ENCODE data around the gene RNF169.

Gene RNF169

DNA sequence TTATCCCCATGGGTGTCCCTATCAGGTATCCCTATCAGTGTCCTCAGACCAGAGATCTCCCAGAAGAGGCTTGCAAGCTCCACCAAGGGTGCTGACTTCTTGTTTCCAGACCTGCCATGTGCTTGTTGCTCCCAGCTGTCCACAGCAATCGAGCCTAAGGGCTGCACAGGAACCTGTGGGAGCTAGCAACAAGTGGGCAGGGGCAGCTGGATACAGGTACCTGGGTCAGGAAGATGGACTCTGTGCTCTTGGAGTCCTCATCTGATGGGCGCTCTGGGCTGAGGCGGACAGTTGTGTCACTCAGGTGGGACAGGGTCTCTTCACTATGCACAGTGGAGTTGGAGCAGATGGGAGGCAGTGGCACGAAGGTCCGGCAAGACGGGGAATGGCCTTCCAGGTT is 99.2 kb downstream of the RNF169 start:
- Histone ChIP-seq H3K4me3 (ENCODE audit: low read depth, low read length) (no peak overlapping the region), H3K9me3 (ENCODE audit: severe bottlenecking) (no peaks in the 10 kb centered on the region), H3K27me3 (ENCODE audit: insufficient read depth, low read depth, severe bottlenecking) (no peaks in the 10 kb centered on the region), H3K27ac (no peak overlapping the region), H3K36me3 (peaks cover 64% of the 10 kb centered on the region)
- no peak for DNase-seq
- TF ChIP-seq, protein P1, sequence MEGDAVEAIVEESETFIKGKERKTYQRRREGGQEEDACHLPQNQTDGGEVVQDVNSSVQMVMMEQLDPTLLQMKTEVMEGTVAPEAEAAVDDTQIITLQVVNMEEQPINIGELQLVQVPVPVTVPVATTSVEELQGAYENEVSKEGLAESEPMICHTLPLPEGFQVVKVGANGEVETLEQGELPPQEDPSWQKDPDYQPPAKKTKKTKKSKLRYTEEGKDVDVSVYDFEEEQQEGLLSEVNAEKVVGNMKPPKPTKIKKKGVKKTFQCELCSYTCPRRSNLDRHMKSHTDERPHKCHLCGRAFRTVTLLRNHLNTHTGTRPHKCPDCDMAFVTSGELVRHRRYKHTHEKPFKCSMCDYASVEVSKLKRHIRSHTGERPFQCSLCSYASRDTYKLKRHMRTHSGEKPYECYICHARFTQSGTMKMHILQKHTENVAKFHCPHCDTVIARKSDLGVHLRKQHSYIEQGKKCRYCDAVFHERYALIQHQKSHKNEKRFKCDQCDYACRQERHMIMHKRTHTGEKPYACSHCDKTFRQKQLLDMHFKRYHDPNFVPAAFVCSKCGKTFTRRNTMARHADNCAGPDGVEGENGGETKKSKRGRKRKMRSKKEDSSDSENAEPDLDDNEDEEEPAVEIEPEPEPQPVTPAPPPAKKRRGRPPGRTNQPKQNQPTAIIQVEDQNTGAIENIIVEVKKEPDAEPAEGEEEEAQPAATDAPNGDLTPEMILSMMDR (IDR thresholded peaks at IDR 0.05; ENCODE audit: low read depth, low read length) = no peak

DNA sequence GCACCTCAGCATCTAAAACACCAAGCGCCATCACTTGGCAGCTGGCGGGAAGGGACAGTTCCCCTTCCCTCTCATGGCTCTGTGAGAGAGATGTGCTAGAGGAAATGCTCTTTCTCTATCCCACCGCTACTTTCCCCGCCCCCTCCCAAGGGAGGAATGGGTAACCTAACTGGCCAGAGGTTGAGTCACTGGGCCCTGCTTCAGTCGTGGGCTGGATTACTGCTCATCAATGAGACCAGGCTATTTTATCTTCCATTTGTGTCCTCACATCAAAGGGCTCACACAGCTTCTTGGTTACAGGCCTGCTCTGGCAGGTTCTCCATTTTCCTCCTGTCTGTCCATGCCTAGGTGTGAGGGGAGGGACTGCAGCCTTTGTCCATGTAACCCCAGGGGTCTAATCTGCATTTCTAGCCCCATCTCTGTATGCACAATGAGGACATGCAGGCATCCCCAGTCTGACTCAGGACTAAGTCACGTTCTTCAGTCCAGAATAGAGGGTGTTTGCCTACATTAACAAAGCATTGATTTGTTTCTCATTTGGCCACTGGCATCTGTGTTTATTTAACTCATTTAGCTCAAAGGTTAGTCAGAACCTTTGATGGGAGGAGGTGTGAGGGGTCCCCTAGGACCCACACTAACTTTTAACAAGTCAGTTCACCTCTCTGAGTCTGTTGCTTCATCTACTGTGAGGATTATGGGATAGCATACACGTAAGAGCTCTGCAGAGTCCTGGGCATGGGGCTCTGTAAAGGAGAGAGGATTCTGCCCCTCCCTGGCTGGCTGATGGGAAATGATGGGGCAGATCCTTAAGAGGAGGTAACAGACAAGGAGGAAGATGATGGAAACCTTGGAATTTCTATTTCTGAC is 101.1 kb downstream of the RNF169 start:
- Histone ChIP-seq H3K9me3 (ENCODE audit: severe bottlenecking) (no peaks in the 10 kb centered on the region), H3K27ac (no peak overlapping the region), H3K27me3 (ENCODE audit: insufficient read depth, low read depth, severe bottlenecking) (no peaks in the 10 kb centered on the region), H3K36me3 (peaks cover 45% of the 10 kb centered on the region), H3K4me3 (ENCODE audit: low read depth, low read length) (no peak overlapping the region)
- DNase-seq = no peak
- TF ChIP-seq, protein P1 (IDR thresholded peaks at IDR 0.05; ENCODE audit: low read depth, low read length) = no peak

DNA sequence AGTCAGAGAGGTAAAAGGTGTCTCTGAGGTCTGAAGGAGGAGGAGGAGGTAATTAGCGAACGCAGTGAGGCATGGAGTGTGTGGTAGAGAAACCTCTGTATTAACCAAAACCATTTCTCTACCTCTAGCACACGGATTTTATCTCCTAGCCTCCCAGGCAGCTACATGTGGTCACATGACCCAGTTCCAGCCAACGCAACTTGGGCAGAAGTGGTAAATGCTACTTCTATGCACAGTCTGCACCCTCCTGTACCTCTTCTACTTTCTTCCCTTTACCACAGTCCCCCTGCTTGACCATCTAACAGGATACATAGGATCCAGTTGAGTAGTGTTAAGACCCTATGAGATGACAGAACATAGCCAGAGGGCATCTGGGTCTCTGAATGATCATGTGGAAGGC is 104.6 kb downstream of the RNF169 start:
- H3K36me3 ChIP-seq = peaks cover 17% of the 10 kb centered on the region
- TF ChIP-seq, protein P1 (IDR thresholded peaks at IDR 0.05; ENCODE audit: low read depth, low read length) = no peak

DNA sequence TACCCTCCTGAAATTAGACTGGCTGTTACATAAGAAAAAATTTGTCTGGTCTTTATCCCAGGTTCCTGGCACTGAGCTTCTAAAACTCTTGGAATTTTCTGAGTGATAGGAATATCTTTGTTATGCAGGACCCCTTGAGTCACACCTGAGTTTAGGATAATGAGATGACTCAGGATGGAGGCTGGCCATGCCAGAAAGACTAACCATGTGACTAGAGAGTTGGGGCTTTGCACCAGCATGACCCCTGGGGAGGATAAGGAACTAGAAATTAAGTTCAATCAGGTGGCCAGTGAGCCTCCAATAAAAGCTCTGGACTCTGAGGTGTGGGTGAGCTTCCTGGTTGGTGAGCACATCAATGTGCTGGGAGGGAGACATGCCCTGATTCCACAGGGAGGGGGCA is 112.1 kb downstream of the RNF169 start:
- no peak overlapping the region for H3K27ac ChIP-seq
- no peak for DNase-seq
- no peaks in the 10 kb centered on the region for H3K27me3 ChIP-seq (ENCODE audit: insufficient read depth, low read depth, severe bottlenecking)
- H3K36me3 ChIP-seq = peaks cover 36% of the 10 kb centered on the region
- H3K4me3 ChIP-seq (ENCODE audit: low read depth, low read length) = no peak overlapping the region
- TF ChIP-seq, protein P1 (IDR thresholded peaks at IDR 0.05; ENCODE audit: low read depth, low read length) = no peak
- no peaks in the 10 kb centered on the region for H3K9me3 ChIP-seq (ENCODE audit: severe bottlenecking)

More for the DNA sequence above, 104.6 kb downstream of the RNF169 start:
- DNase-seq = no peak
- H3K27ac ChIP-seq = no peak overlapping the region
- no peak overlapping the region for H3K4me3 ChIP-seq (ENCODE audit: low read depth, low read length)
- H3K9me3 ChIP-seq (ENCODE audit: severe bottlenecking) = no peaks in the 10 kb centered on the region
- H3K27me3 ChIP-seq (ENCODE audit: insufficient read depth, low read depth, severe bottlenecking) = no peaks in the 10 kb centered on the region

DNA sequence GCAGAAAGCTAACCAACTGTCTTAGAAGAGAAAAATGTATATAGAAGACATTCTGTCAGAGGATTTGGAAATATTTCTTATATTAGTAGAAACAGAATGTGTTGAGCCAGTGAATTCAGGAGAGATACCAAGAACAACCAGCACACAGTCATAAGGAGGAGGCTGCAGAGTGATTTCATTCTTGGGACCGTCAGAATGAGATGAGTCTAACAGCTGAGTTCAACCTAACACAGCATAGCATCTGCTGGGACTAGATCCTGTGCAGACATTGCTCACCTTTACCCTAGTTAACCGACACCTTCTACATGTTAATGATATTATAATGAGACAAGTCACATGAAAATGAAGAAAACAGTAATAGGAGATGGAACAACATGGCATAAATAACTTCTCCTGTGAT is 114.8 kb downstream of the RNF169 start:
- no peak overlapping the region for H3K4me3 ChIP-seq (ENCODE audit: low read depth, low read length)
- H3K36me3 ChIP-seq = peaks cover 46% of the 10 kb centered on the region
- peaks cover 17% of the 10 kb centered on the region for H3K9me3 ChIP-seq (ENCODE audit: severe bottlenecking)
- TF ChIP-seq, protein P1 (IDR thresholded peaks at IDR 0.05; ENCODE audit: low read depth, low read length) = no peak
- DNase-seq = no peak
- no peak overlapping the region for H3K27ac ChIP-seq
- H3K27me3 ChIP-seq (ENCODE audit: insufficient read depth, low read depth, severe bottlenecking) = no peaks in the 10 kb centered on the region

All from WERI-Rb-1 (cell line).